IMR-90 (cell line): ENCODE data around the gene IP6K3. TPM values are rescaled to one million over a fixed set of nuclear protein-coding genes. Genes with fewer than 3 reads are reported as not detected.

Source experiments
- ATAC-seq: fragments of 200-7000 bp; cut with Tn5 transposase; 2 replicates; pipeline ENCODE4 v1.9.1; 2020; ENCODE audit warnings: low read depth, mild to moderate bottlenecking, moderate library complexity
- BruUV-seq: library from RNA; stranded (reverse); fragments of 400-500 nt; replicated peaks from 2 replicates; lab custom pipeline; 2021; lab: Mats Ljungman, UMichigan
- CTCF ChIA-PET: fragments of 300-600 bp; formaldehyde crosslinking; extraction: SDS; loops from one replicate; lab custom pipeline; 2021; ENCODE audit warnings: antibody characterized with exemption; lab: Yijun Ruan, JAX
- POLR2A ChIA-PET: fragments of 300-600 bp; sonication (Branson Sonifier 250); formaldehyde crosslinking; loops from one replicate; lab custom pipeline; 2022; ENCODE audit warnings: antibody characterized with exemption; ENCODE audit not compliant: unreplicated experiment; lab: Charles Lee
- DNase-seq: peaks from one replicate; pipeline ENCODE4 v3.0.0; 2013
- H2AFZ ChIP-seq: replicated peaks from 2 replicates; pipeline ENCODE3; 2013; ENCODE audit warnings: low read length, mild to moderate bottlenecking; ENCODE audit not compliant: poor library complexity
- H2AK5ac ChIP-seq: 2 replicates; pipeline ENCODE4 v1.6.1; 2013; ENCODE audit warnings: low read depth, low read length, inconsistent platforms
- H2AK9ac ChIP-seq: replicated peaks from 2 replicates; pipeline ENCODE3; 2013; ENCODE audit warnings: mild to moderate bottlenecking, low read depth, low read length, moderate library complexity; ENCODE audit not compliant: poor library complexity
- H2BK120ac ChIP-seq: 2 replicates; pipeline ENCODE4 v1.6.1; 2013; ENCODE audit warnings: low read depth, low read length, inconsistent platforms
- H2BK15ac ChIP-seq: 3 replicates; pipeline ENCODE4 v1.6.1; 2013; ENCODE audit warnings: low read depth, low read length, inconsistent platforms
- H2BK20ac ChIP-seq: 2 replicates; pipeline ENCODE4 v1.6.1; 2013; ENCODE audit warnings: low read depth, mild to moderate bottlenecking, inconsistent platforms, low read length, moderate library complexity
- H2BK5ac ChIP-seq: 2 replicates; pipeline ENCODE4 v1.6.1; 2013; ENCODE audit warnings: mild to moderate bottlenecking, low read depth, low read length, inconsistent platforms; ENCODE audit not compliant: poor library complexity, severe bottlenecking
- H3K14ac ChIP-seq: replicated peaks from 2 replicates; pipeline ENCODE4 v1.6.1; 2013; ENCODE audit warnings: low read depth, low read length, inconsistent platforms
- H3K18ac ChIP-seq: 2 replicates; pipeline ENCODE4 v1.6.1; 2013; ENCODE audit warnings: low read depth, low read length, control low read depth
- H3K23ac ChIP-seq: 2 replicates; pipeline ENCODE4 v1.6.1; 2013; ENCODE audit warnings: low read depth, low read length, inconsistent platforms
- H3K27ac ChIP-seq: 2 replicates; pipeline ENCODE4 v1.5.1; 2013; ENCODE audit warnings: mild to moderate bottlenecking, control low read depth, low read length; ENCODE audit not compliant: insufficient read depth
- H3K27me3 ChIP-seq: 2 replicates; pipeline ENCODE4 v1.6.1; 2013; ENCODE audit warnings: low read length; ENCODE audit not compliant: control insufficient read depth, insufficient read depth
- H3K36me3 ChIP-seq: 2 replicates; pipeline ENCODE4 v1.6.1; 2013; ENCODE audit warnings: low read length, mixed read lengths; ENCODE audit not compliant: control insufficient read depth, insufficient read depth
- H3K4ac ChIP-seq: 2 replicates; pipeline ENCODE4 v1.6.1; 2013; ENCODE audit warnings: low read depth, low read length, inconsistent platforms
- H3K4me1 ChIP-seq: 2 replicates; pipeline ENCODE4 v1.6.1; 2013; ENCODE audit warnings: low read length, mixed read lengths; ENCODE audit not compliant: control insufficient read depth, insufficient read depth
- H3K4me2 ChIP-seq: 2 replicates; pipeline ENCODE4 v1.6.1; 2013; ENCODE audit warnings: low read depth, mild to moderate bottlenecking, control low read depth, low read length, moderate library complexity
- H3K4me3 ChIP-seq: 2 replicates; pipeline ENCODE4 v1.5.1; 2013; ENCODE audit warnings: low read depth, mild to moderate bottlenecking, control low read depth, low read length, moderate library complexity; ENCODE audit not compliant: insufficient read depth
- H3K56ac ChIP-seq: 2 replicates; pipeline ENCODE4 v1.6.1; 2013; ENCODE audit warnings: low read length, inconsistent platforms; ENCODE audit not compliant: insufficient read depth; ENCODE audit errors: extremely low read depth
- H3K79me1 ChIP-seq, 2 experiments: 2 replicates each; pipeline ENCODE4 v1.6.1; 2013; ENCODE audit warnings: low read length in 2 of 2, inconsistent platforms in 1 of 2, low read depth in 1 of 2
- H3K9ac ChIP-seq: 2 replicates; pipeline ENCODE4 v1.6.1; 2013; ENCODE audit warnings: low read depth, low read length, control low read depth
- H3K9me1 ChIP-seq: 2 replicates; pipeline ENCODE4 v1.6.1; 2013; ENCODE audit warnings: low read length, inconsistent platforms; ENCODE audit not compliant: insufficient read depth
- H3K9me3 ChIP-seq: 2 replicates; pipeline ENCODE4 v1.6.1; 2013; ENCODE audit warnings: low read length; ENCODE audit not compliant: control insufficient read depth, insufficient read depth
- H4K20me1 ChIP-seq: 2 replicates; pipeline ENCODE4 v1.6.1; 2013; ENCODE audit warnings: low read length, inconsistent platforms; ENCODE audit not compliant: insufficient read depth
- H4K5ac ChIP-seq: 2 replicates; pipeline ENCODE4 v1.6.1; 2013; ENCODE audit warnings: mild to moderate bottlenecking, low read depth, low read length, control low read depth
- H4K8ac ChIP-seq, 2 experiments: 2 replicates each; pipeline ENCODE4 v1.6.1; 2013; ENCODE audit warnings: low read depth in 2 of 2, low read length in 2 of 2, control low read depth in 1 of 2, inconsistent platforms in 1 of 2
- H4K91ac ChIP-seq: 2 replicates; pipeline ENCODE4 v1.6.1; 2013; ENCODE audit warnings: low read depth, low read length, inconsistent platforms; ENCODE audit not compliant: insufficient read depth
- BHLHE40 ChIP-seq: fragments of 150-350 bp; IDR thresholded peaks from 2 replicates; pipeline ENCODE4 v1.6.1; 2016; ENCODE audit warnings: mild to moderate bottlenecking, low read depth, low read length
- CEBPB ChIP-seq: IDR thresholded peaks from 2 replicates; pipeline ENCODE4 v1.6.1; 2012; ENCODE audit warnings: low read depth, low read length, improper control_type of control experiment
- CHD1 ChIP-seq: IDR thresholded peaks from 2 replicates; pipeline ENCODE4 v1.6.1; 2012; ENCODE audit warnings: low read depth, low read length, improper control_type of control experiment
- FOS ChIP-seq: fragments of 150-350 bp; IDR thresholded peaks from 2 replicates; pipeline ENCODE4 v1.6.1; 2016; ENCODE audit warnings: low read depth, low read length
- MAFK ChIP-seq: IDR thresholded peaks from 2 replicates; pipeline ENCODE4 v1.6.1; 2012; ENCODE audit warnings: low read depth, low read length, improper control_type of control experiment
- MXI1 ChIP-seq: IDR thresholded peaks from 2 replicates; pipeline ENCODE4 v1.6.1; 2012; ENCODE audit warnings: low read depth, mild to moderate bottlenecking, low read length, moderate library complexity, borderline replicate concordance
- RAD21 ChIP-seq: IDR thresholded peaks from 2 replicates; pipeline ENCODE4 v1.6.1; 2012; ENCODE audit warnings: low read length, improper control_type of control experiment
- RCOR1 ChIP-seq: IDR thresholded peaks from 2 replicates; pipeline ENCODE4 v1.6.1; 2012; ENCODE audit warnings: mild to moderate bottlenecking, low read length, improper control_type of control experiment; ENCODE audit not compliant: insufficient replicate concordance
- SMC3 ChIP-seq: fragments of 150-350 bp; IDR thresholded peaks from 2 replicates; pipeline ENCODE4 v1.6.1; 2016; ENCODE audit warnings: low read depth, mild to moderate bottlenecking, antibody characterized with exemption, low read length, moderate library complexity
- WGBS, 2 experiments: methylation state at CpG; one replicate each; pipeline versions ENCODE4 v1.1.5 to v1.1.7; 2013; ENCODE audit warnings: missing lambda C conversion rate in 2 of 2; ENCODE audit not compliant: insufficient read length in 1 of 2; ENCODE audit errors: extremely low coverage in 2 of 2; 5-methylcytosine and 5-hydroxymethylcytosine counted together
- dilution Hi-C: fragments of 300-500 bp; cut with HindIII; formaldehyde crosslinking; loops from one replicate; pipeline ENCODE4 v1.14.3; 2018; ENCODE audit warnings: low sequenced_read_pairs; ENCODE audit not compliant: unreplicated experiment
- in situ Hi-C: fragments of 300-500 bp; cut with MboI; formaldehyde crosslinking; loops from 3 replicates; pipeline ENCODE4 v1.14.3; 2019; ENCODE audit warnings: low sequenced_read_pairs, inconsistent platforms, mixed read lengths
- intact Hi-C: fragments of 100-400 bp; cut with micrococcal nuclease; formaldehyde crosslinking; loops from 2 replicates; pipeline ENCODE4 v1.10.0; 2022
- polyA plus RNA-seq, 3 experiments: library from polyadenylated mRNA; depleted of rRNA; stranded (reverse); fragments of >200 nt; gene quantifications; 2 replicates each; pipeline ENCODE4 v1.2.3, GENCODE V29; 2012; ENCODE audit warnings: low replicate concordance in 1 of 3
- total RNA-seq: library from RNA; depleted of rRNA; stranded (reverse); fragments of >200 nt; gene quantifications from 2 replicates; pipeline ENCODE4 v1.2.3, GENCODE V29; 2012

The IP6K3 gene
- total and polyA plus RNA-seq, 2 of the 4 experiments (the other 2 are of a cell fraction) = 0.18 to 0.51 TPM

DNA sequence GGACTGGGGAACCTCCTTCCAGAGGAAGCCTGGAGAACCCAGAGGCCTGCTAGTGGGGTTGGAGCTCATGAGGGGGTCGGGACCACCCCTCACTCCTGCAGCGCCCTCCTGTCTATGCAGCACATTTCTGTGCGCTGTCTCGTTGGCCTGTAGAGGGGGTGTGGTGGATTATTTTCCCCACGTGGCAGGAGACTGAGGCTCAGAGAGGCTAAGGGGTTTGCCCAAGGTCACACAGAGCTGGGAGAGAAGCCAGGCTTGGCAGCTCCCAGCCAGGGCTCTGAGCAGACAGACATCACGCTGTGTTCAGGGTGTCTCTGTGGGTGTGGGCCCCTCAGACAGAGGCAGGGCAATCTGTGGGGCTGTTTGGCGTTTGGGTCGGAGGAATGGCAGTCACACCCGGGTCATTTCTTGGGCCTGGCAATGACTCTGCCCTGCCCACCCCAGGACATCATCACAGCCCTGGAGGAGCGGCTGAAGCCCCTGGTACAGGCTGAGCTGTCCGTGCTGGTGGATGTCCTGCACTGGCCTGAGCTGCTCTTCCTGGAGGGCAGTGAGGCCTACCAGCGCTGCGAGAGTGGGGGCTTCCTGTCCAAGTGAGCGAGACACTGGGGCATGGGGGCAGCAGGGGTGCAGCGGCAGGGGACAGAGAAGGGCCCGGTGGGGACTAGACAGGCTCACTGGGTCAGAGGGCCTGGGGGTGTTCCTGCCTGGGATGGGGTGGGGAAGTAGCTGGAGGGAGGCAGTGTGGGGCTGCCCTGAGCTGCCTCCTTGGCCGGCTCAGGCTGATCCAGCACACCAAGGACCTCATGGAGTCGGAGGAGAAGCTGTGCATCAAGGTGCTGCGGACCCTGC is 62.9 kb downstream of the IP6K3 start:
- BruUV-seq = no TSS peak
- in situ Hi-C loops = no loop called here
- H3K36me3 ChIP-seq = peaks cover 5% of the 10 kb centered on the region
- no peak overlapping the region for H4K8ac ChIP-seq
- no peak overlapping the region for H3K4me3 ChIP-seq
- no peaks in the 10 kb centered on the region for H3K9me3 ChIP-seq
- no peak overlapping the region for H3K4me2 ChIP-seq
- no peak overlapping the region for H3K27ac ChIP-seq
- H2AK9ac ChIP-seq = peak overlapping the region; percentile 65
- TF ChIP-seq CEBPB (no peak), CHD1 (no peak), SMC3 (no peak), BHLHE40 (no peak), RCOR1 (no peak), RAD21 (no peak), MAFK (no peak), MXI1 (0 out of 2 replicates have a peak, but pooled peaks have one; percentile 8), FOS (no peak)
- no peak overlapping the region for H3K23ac ChIP-seq
- H3K56ac ChIP-seq = no peak overlapping the region
- H3K18ac ChIP-seq = no peak overlapping the region
- H2BK5ac ChIP-seq = no peak overlapping the region
- no peaks in the 10 kb centered on the region for H3K4me1 ChIP-seq
- H2BK15ac ChIP-seq = no peak overlapping the region
- H3K9ac ChIP-seq = no peak overlapping the region
- H3K9me1 ChIP-seq = no peaks in the 10 kb centered on the region
- no peak overlapping the region for H2AFZ ChIP-seq
- dilution Hi-C loops = no loop called here
- H4K91ac ChIP-seq = no peak overlapping the region
- 78% methylated on average over 9 of the region's 19 CpGs; no CpG with 5 or more reads in 1 of the 2 experiments for WGBS, 2 experiments
- CTCF ChIA-PET = interaction anchor here (0.9 kb wide), 1 partner anchor 94 kb away, joined by 3 read pairs; no protein-coding TSS in a partner anchor
- H2AK5ac ChIP-seq = no peak overlapping the region
- H3K4ac ChIP-seq = no peak overlapping the region
- DNase-seq = no peak
- H2BK120ac ChIP-seq = no peak overlapping the region
- ATAC-seq = no peak
- H3K14ac ChIP-seq = no peak overlapping the region
- intact Hi-C loops = no loop called here
- H3K79me1 ChIP-seq = no peaks in the 10 kb centered on the region
- H3K27me3 ChIP-seq = no peaks in the 10 kb centered on the region
- H2BK20ac ChIP-seq = no peak overlapping the region
- H4K20me1 ChIP-seq = no peaks in the 10 kb centered on the region
- POLR2A ChIA-PET = no interaction called here
- H4K5ac ChIP-seq = no peak overlapping the region
